ENCODE measurements around the gene GIMAP5.

DNA sequence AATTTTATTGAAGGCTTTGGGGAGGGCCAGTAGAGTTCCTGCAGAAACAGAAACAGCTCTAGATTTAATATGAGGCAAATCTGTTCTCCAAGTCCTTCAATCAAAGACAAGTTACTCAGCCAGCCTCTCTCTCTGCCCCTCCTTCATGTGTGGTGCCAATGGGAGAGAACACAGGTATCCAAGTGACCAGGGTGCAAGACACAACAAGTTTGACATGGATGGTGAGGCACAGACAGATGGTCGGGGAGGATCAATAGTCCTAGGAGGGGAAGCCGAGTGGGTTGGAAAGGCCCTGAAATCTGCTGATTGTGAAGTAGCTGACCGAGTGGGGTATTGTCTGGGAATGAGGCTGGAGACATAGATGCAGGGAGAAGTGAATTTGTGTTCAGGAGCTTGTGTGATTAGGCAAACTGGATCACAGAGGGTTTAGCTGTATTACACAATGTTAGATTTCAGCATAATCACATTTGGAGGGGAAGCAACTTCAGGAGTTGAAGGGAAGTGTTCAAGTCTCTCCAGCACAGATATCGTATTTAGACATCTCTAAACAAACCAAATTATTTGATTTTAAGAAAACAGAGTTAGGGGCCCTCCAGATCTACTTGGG, 19.3 kb upstream of the GIMAP5 start:
- TF ChIP-seq DPF2 (IDR thresholded peaks at IDR 0.05) (no peak), TBL1XR1 (IDR thresholded peaks at IDR 0.05; ENCODE audit: low read depth, low read length) (no peak), SIN3A (IDR thresholded peaks at IDR 0.05; ENCODE audit: low read depth, low read length) (no peak), KAT2A (conservative IDR thresholded peaks at IDR 0.05; ENCODE audit: control insufficient read depth, low read depth, low read length) (no peak)
- TF ChIP-seq, protein P1, sequence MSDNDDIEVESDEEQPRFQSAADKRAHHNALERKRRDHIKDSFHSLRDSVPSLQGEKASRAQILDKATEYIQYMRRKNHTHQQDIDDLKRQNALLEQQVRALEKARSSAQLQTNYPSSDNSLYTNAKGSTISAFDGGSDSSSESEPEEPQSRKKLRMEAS (IDR thresholded peaks at IDR 0.05; ENCODE audit: low read depth, low read length) = no peak
